ENCODE measurements around the gene ROBO4. TPM values are rescaled to one million over a fixed set of nuclear protein-coding genes. Genes with fewer than 3 reads are reported as not detected.

Gene ROBO4
- total and polyA plus RNA-seq, 2 experiments from 2014 or later = not detected

DNA sequence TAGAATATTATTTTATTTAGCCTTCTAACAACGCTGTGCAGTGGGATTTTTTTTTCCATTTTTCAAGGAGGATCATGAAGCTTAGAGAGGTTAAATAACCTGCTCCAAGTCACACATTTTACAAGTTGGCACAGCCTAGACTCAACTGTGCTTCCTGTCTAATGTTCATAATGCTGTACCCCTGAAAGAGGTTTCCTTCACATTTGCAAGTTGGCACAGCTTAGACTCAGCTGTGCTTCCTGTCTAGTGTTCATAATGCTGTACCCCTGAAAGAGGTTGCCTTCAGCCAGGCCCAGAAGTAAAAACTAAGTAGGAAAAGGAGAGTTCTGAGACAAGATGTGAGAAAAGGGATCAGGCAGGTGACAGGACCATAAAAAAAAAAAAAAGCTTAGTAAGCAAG, 46.1 kb upstream of the ROBO4 start:
- Histone ChIP-seq H3F3A (replicated peaks; ENCODE audit: low read depth) (no peaks in the 10 kb centered on the region), H3K79me2 (replicated peaks; ENCODE audit: insufficient read depth) (no peaks in the 10 kb centered on the region), H3K36me3 (ENCODE audit: insufficient read depth) (no peaks in the 10 kb centered on the region), H3K4me2 (no peak overlapping the region), H4K20me1 (replicated peaks; ENCODE audit: insufficient read depth) (no peaks in the 10 kb centered on the region), H2AFZ (no peak overlapping the region), H3K27me3 (ENCODE audit: insufficient read depth) (no peaks in the 10 kb centered on the region), H3K4me3 (no peak overlapping the region), H3K4me1 (ENCODE audit: insufficient read depth) (no peaks in the 10 kb centered on the region), H3K9me2 (ENCODE audit: insufficient read depth) (no peaks in the 10 kb centered on the region), H3K27ac (ENCODE audit: low read depth) (no peak overlapping the region)
- DNase-seq (ENCODE audit: low spot score) (no peak), ATAC-seq (no peak)
- H3K4me1 Mint-ChIP-seq = no peaks in the 10 kb centered on the region
- H3K27me3 Mint-ChIP-seq (ENCODE audit: insufficient read depth, low read depth, poor library complexity) = peaks cover 2% of the 10 kb centered on the region
- TF ChIP-seq JUNB (IDR thresholded peaks at IDR 0.05; ENCODE audit: unreplicated experiment) (no peak), POLR2AphosphoS5 (IDR thresholded peaks at IDR 0.05; ENCODE audit: low read depth) (no peak), ZNF114 (CRISPR knock-in tag; IDR thresholded peaks at IDR 0.05) (no peak), EZH2phosphoT487 (IDR thresholded peaks at IDR 0.05; ENCODE audit: unreplicated experiment) (no peak), ZNF331 (CRISPR knock-in tag; IDR thresholded peaks at IDR 0.05; ENCODE audit: low read depth) (no peak), STAT1 (IDR thresholded peaks at IDR 0.05; ENCODE audit: unreplicated experiment) (no peak), NANOG (IDR thresholded peaks at IDR 0.05; ENCODE audit: borderline replicate concordance) (no peak), CREB1 (CRISPR knock-in tag; IDR thresholded peaks at IDR 0.05; ENCODE audit: low read depth) (no peak), EZH2 (IDR thresholded peaks at IDR 0.05; ENCODE audit: low read depth, unreplicated experiment) (no peak)
- TF ChIP-seq, protein P1, sequence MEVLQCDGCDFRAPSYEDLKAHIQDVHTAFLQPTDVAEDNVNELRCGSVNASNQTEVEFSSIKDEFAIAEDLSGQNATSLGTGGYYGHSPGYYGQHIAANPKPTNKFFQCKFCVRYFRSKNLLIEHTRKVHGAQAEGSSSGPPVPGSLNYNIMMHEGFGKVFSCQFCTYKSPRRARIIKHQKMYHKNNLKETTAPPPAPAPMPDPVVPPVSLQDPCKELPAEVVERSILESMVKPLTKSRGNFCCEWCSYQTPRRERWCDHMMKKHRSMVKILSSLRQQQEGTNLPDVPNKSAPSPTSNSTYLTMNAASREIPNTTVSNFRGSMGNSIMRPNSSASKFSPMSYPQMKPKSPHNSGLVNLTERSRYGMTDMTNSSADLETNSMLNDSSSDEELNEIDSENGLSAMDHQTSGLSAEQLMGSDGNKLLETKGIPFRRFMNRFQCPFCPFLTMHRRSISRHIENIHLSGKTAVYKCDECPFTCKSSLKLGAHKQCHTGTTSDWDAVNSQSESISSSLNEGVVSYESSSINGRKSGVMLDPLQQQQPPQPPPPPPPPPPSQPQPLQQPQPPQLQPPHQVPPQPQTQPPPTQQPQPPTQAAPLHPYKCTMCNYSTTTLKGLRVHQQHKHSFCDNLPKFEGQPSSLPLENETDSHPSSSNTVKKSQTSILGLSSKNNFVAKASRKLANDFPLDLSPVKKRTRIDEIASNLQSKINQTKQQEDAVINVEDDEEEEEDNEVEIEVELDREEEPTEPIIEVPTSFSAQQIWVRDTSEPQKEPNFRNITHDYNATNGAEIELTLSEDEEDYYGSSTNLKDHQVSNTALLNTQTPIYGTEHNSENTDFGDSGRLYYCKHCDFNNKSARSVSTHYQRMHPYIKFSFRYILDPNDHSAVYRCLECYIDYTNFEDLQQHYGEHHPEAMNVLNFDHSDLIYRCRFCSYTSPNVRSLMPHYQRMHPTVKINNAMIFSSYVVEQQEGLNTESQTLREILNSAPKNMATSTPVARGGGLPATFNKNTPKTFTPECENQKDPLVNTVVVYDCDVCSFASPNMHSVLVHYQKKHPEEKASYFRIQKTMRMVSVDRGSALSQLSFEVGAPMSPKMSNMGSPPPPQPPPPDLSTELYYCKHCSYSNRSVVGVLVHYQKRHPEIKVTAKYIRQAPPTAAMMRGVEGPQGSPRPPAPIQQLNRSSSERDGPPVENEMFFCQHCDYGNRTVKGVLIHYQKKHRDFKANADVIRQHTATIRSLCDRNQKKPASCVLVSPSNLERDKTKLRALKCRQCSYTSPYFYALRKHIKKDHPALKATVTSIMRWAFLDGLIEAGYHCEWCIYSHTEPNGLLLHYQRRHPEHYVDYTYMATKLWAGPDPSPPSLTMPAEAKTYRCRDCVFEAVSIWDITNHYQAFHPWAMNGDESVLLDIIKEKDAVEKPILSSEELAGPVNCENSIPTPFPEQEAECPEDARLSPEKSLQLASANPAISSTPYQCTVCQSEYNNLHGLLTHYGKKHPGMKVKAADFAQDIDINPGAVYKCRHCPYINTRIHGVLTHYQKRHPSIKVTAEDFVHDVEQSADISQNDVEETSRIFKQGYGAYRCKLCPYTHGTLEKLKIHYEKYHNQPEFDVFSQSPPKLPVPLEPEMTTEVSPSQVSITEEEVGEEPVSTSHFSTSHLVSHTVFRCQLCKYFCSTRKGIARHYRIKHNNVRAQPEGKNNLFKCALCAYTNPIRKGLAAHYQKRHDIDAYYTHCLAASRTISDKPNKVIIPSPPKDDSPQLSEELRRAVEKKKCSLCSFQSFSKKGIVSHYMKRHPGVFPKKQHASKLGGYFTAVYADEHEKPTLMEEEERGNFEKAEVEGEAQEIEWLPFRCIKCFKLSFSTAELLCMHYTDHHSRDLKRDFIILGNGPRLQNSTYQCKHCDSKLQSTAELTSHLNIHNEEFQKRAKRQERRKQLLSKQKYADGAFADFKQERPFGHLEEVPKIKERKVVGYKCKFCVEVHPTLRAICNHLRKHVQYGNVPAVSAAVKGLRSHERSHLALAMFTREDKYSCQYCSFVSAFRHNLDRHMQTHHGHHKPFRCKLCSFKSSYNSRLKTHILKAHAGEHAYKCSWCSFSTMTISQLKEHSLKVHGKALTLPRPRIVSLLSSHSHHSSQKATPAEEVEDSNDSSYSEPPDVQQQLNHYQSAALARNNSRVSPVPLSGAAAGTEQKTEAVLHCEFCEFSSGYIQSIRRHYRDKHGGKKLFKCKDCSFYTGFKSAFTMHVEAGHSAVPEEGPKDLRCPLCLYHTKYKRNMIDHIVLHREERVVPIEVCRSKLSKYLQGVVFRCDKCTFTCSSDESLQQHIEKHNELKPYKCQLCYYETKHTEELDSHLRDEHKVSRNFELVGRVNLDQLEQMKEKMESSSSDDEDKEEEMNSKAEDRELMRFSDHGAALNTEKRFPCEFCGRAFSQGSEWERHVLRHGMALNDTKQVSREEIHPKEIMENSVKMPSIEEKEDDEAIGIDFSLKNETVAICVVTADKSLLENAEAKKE (CRISPR knock-in tag; IDR thresholded peaks at IDR 0.05) = no peak
- TF ChIP-seq, protein P2, sequence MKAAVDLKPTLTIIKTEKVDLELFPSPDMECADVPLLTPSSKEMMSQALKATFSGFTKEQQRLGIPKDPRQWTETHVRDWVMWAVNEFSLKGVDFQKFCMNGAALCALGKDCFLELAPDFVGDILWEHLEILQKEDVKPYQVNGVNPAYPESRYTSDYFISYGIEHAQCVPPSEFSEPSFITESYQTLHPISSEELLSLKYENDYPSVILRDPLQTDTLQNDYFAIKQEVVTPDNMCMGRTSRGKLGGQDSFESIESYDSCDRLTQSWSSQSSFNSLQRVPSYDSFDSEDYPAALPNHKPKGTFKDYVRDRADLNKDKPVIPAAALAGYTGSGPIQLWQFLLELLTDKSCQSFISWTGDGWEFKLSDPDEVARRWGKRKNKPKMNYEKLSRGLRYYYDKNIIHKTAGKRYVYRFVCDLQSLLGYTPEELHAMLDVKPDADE (IDR thresholded peaks at IDR 0.05) = no peak
- TF ChIP-seq, protein P3, sequence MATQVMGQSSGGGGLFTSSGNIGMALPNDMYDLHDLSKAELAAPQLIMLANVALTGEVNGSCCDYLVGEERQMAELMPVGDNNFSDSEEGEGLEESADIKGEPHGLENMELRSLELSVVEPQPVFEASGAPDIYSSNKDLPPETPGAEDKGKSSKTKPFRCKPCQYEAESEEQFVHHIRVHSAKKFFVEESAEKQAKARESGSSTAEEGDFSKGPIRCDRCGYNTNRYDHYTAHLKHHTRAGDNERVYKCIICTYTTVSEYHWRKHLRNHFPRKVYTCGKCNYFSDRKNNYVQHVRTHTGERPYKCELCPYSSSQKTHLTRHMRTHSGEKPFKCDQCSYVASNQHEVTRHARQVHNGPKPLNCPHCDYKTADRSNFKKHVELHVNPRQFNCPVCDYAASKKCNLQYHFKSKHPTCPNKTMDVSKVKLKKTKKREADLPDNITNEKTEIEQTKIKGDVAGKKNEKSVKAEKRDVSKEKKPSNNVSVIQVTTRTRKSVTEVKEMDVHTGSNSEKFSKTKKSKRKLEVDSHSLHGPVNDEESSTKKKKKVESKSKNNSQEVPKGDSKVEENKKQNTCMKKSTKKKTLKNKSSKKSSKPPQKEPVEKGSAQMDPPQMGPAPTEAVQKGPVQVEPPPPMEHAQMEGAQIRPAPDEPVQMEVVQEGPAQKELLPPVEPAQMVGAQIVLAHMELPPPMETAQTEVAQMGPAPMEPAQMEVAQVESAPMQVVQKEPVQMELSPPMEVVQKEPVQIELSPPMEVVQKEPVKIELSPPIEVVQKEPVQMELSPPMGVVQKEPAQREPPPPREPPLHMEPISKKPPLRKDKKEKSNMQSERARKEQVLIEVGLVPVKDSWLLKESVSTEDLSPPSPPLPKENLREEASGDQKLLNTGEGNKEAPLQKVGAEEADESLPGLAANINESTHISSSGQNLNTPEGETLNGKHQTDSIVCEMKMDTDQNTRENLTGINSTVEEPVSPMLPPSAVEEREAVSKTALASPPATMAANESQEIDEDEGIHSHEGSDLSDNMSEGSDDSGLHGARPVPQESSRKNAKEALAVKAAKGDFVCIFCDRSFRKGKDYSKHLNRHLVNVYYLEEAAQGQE (IDR thresholded peaks at IDR 0.05; ENCODE audit: unreplicated experiment) = no peak
- TF ChIP-seq, protein P4, sequence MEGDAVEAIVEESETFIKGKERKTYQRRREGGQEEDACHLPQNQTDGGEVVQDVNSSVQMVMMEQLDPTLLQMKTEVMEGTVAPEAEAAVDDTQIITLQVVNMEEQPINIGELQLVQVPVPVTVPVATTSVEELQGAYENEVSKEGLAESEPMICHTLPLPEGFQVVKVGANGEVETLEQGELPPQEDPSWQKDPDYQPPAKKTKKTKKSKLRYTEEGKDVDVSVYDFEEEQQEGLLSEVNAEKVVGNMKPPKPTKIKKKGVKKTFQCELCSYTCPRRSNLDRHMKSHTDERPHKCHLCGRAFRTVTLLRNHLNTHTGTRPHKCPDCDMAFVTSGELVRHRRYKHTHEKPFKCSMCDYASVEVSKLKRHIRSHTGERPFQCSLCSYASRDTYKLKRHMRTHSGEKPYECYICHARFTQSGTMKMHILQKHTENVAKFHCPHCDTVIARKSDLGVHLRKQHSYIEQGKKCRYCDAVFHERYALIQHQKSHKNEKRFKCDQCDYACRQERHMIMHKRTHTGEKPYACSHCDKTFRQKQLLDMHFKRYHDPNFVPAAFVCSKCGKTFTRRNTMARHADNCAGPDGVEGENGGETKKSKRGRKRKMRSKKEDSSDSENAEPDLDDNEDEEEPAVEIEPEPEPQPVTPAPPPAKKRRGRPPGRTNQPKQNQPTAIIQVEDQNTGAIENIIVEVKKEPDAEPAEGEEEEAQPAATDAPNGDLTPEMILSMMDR (conservative IDR thresholded peaks at IDR 0.05; ENCODE audit: low read depth in 2 of 2) = no peak
- peaks cover 2% of the 10 kb centered on the region; the same call in 1 of the 3 replicates for H3K9me3 Mint-ChIP-seq
- no peaks in the 10 kb centered on the region for H3K36me3 Mint-ChIP-seq (ENCODE audit: low read depth)
- H3K4me3 Mint-ChIP-seq = no peak overlapping the region
- no peak overlapping the region for H3K27ac Mint-ChIP-seq
